ENCODE results near the gene RHBDD1.

Gene RHBDD1

GRCh38 chr2:227035711-227036367 is 200.0 kb downstream of the RHBDD1 start:
- DNase-seq (ENCODE audit: low read depth), result no peak
- H3K4me3 ChIP-seq (ENCODE audit: low read depth, low read length), result no peak overlapping the region
- TF ChIP-seq CTCF (conservative IDR thresholded peaks at IDR 0.05; ENCODE audit: low read depth, low read length), result no peak

GRCh38 chr2:227036527-227036926 is 200.7 kb downstream of the RHBDD1 start:
- no peak overlapping the region for H3K4me3 ChIP-seq (ENCODE audit: low read depth, low read length)
- TF ChIP-seq CTCF (conservative IDR thresholded peaks at IDR 0.05; ENCODE audit: low read depth, low read length), result no peak
- no peak for DNase-seq (ENCODE audit: low read depth)

GRCh38 chr2:227038550-227039189 is 202.8 kb downstream of the RHBDD1 start:
- TF ChIP-seq CTCF (conservative IDR thresholded peaks at IDR 0.05; ENCODE audit: low read depth, low read length), result no peak
- H3K4me3 ChIP-seq (ENCODE audit: low read depth, low read length), result no peak overlapping the region
- DNase-seq (ENCODE audit: low read depth), result peak; percentile 2

- no peak for TF ChIP-seq CTCF (conservative IDR thresholded peaks at IDR 0.05; ENCODE audit: low read depth, low read length)
- no peak overlapping the region for H3K4me3 ChIP-seq (ENCODE audit: low read depth, low read length)
- DNase-seq (ENCODE audit: low read depth), result no peak
These were observed 208.1 kb downstream of the RHBDD1 start for GRCh38 chr2:227043981-227044380.

All from choroid plexus epithelial cell (primary cell).